Neural cell (in vitro differentiated cells): Measurements from ENCODE around the gene ITPK1. TPM values are rescaled to one million over a fixed set of nuclear protein-coding genes. Genes with fewer than 3 reads are reported as not detected.

Source experiments
- H2AFZ ChIP-seq: fragments of 200-600, 300-800 bp; sonication (generic), shearing (Covaris generic); 2 replicates; pipeline ENCODE4 v1.6.0; 2014; ENCODE audit warnings: low read depth, mild to moderate bottlenecking, antibody characterized with exemption, low read length, moderate library complexity
- H3F3A ChIP-seq: fragments of 200-600 bp; shearing (Covaris generic); 2 replicates; pipeline ENCODE4 v1.6.1; 2016; ENCODE audit warnings: mild to moderate bottlenecking, moderate library complexity, mixed read lengths, antibody characterized with exemption, low read length; ENCODE audit not compliant: insufficient read depth, poor library complexity, severe bottlenecking
- H3K27ac ChIP-seq: fragments of 200-600, 300-800 bp; sonication (generic), shearing (Covaris generic); 2 replicates; pipeline ENCODE4 v1.5.1; 2014; ENCODE audit warnings: mild to moderate bottlenecking, low read length, moderate library complexity
- H3K27me3 ChIP-seq: fragments of 300-800, 200-600 bp; sonication (generic), shearing (Covaris generic); 2 replicates; pipeline ENCODE4 v1.6.0; 2014; ENCODE audit warnings: mild to moderate bottlenecking, low read depth, low read length, moderate library complexity; ENCODE audit not compliant: insufficient read depth
- H3K36me3 ChIP-seq: fragments of 300-800, 200-600 bp; sonication (generic), shearing (Covaris generic); 2 replicates; pipeline ENCODE4 v1.5.1; 2014; ENCODE audit warnings: mild to moderate bottlenecking, antibody characterized with exemption, low read length, moderate library complexity; ENCODE audit not compliant: insufficient read depth
- H3K4me2 ChIP-seq: fragments of 300-800, 200-600 bp; sonication (generic), shearing (Covaris generic); 2 replicates; pipeline ENCODE4 v1.6.0; 2014; ENCODE audit warnings: mild to moderate bottlenecking, low read length
- H3K4me3 ChIP-seq: fragments of 300-800, 200-600 bp; sonication (generic), shearing (Covaris generic); 2 replicates; pipeline ENCODE4 v1.5.1; 2014; ENCODE audit warnings: mild to moderate bottlenecking, low read length, moderate library complexity
- H3K79me2 ChIP-seq: fragments of 200-600 bp; shearing (Covaris generic); replicated peaks from 2 replicates; pipeline ENCODE4 v1.6.0; 2014; ENCODE audit warnings: mild to moderate bottlenecking, low read length, moderate library complexity; ENCODE audit not compliant: insufficient read depth
- H3K9ac ChIP-seq: fragments of 300-800, 200-600 bp; sonication (generic), shearing (Covaris generic); 2 replicates; pipeline ENCODE4 v1.6.1; 2016; ENCODE audit warnings: mild to moderate bottlenecking, low read length, mixed read lengths
- H3K9me2 ChIP-seq: fragments of 200-600 bp; shearing (Covaris generic); 2 replicates; pipeline ENCODE4 v1.6.1; 2016; ENCODE audit warnings: mild to moderate bottlenecking, low read length, mixed read lengths; ENCODE audit not compliant: insufficient read depth
- H3K9me3 ChIP-seq: fragments of 200-600, 300-800 bp; sonication (generic), shearing (Covaris generic); 2 replicates; pipeline ENCODE4 v1.6.1; 2016; ENCODE audit warnings: mild to moderate bottlenecking, mixed run types, low read length, moderate library complexity, mixed read lengths
- H4K20me1 ChIP-seq: fragments of 200-600 bp; shearing (Covaris generic); 2 replicates; pipeline ENCODE4 v1.6.1; 2016; ENCODE audit warnings: mild to moderate bottlenecking, mixed run types; ENCODE audit not compliant: insufficient read depth
- CTCF ChIP-seq: fragments of 450-650 bp; IDR thresholded peaks from 2 replicates; pipeline ENCODE4 v1.5.1; 2014; ENCODE audit warnings: antibody characterized with exemption, mild to moderate bottlenecking, moderate library complexity; ENCODE audit not compliant: poor library complexity, severe bottlenecking
- EP300 ChIP-seq: fragments of 450-650 bp; conservative IDR thresholded peaks from 2 replicates; pipeline ENCODE4 v1.6.1; 2014; ENCODE audit warnings: antibody characterized with exemption, mild to moderate bottlenecking, moderate library complexity; ENCODE audit not compliant: poor library complexity, severe bottlenecking
- EZH2 ChIP-seq: fragments of 200-600, 300-800 bp; shearing (Covaris generic), sonication (generic); IDR thresholded peaks from 2 replicates; pipeline ENCODE4 v1.6.1; 2014; ENCODE audit warnings: antibody characterized with exemption, low read length, borderline replicate concordance, mild to moderate bottlenecking; ENCODE audit not compliant: insufficient read depth, poor library complexity, severe bottlenecking
- MXI1 ChIP-seq: fragments of 450-650 bp; conservative IDR thresholded peaks from 2 replicates; pipeline ENCODE4 v1.6.1; 2014; ENCODE audit warnings: antibody characterized with exemption, mild to moderate bottlenecking; ENCODE audit not compliant: poor library complexity, severe bottlenecking
- POLR2AphosphoS5 ChIP-seq: IDR thresholded peaks from 2 replicates; pipeline ENCODE4 v1.6.1; 2012
- RAD21 ChIP-seq: fragments of 450-650 bp; conservative IDR thresholded peaks from 2 replicates; pipeline ENCODE4 v1.6.1; 2014; ENCODE audit warnings: antibody characterized with exemption, mild to moderate bottlenecking, moderate library complexity
- REST ChIP-seq: IDR thresholded peaks from 2 replicates; pipeline ENCODE4 v1.6.1; 2012; ENCODE audit warnings: borderline replicate concordance
- SMC3 ChIP-seq: fragments of 450-650 bp; conservative IDR thresholded peaks from 2 replicates; pipeline ENCODE4 v1.6.1; 2014; ENCODE audit warnings: antibody characterized with exemption, mild to moderate bottlenecking, moderate library complexity; ENCODE audit not compliant: poor library complexity
- polyA plus RNA-seq: library from polyadenylated mRNA; depleted of rRNA; stranded (reverse); fragments of >200 nt; gene quantifications from 2 replicates; pipeline ENCODE4 v1.2.3, GENCODE V29; 2014

The ITPK1 gene
- polyA plus RNA-seq, 1 donor from 2014 or later = 65.0 TPM

- TF ChIP-seq EZH2 (no peak), CTCF (peak; percentile 24), MXI1 (peak; percentile 26)
- Histone ChIP-seq H3K4me3 (peak overlapping the region; percentile 95), H3K36me3 (no peaks in the 10 kb centered on the region), H3K79me2 (peaks cover 12% of the 10 kb centered on the region), H3K9ac (peak overlapping the region; percentile 79), H4K20me1 (no peaks in the 10 kb centered on the region), H3F3A (no peaks in the 10 kb centered on the region), H3K9me2 (no peaks in the 10 kb centered on the region), H3K4me2 (peak overlapping the region; percentile 77), H3K27me3 (no peaks in the 10 kb centered on the region), H2AFZ (peak overlapping the region; percentile 33), H3K27ac (peak overlapping the region; percentile 59), H3K9me3 (no peaks in the 10 kb centered on the region)
Measured at GRCh38 chr14:93114713-93115068, 1.0 kb downstream of the ITPK1 start.

- no peak overlapping the region for H2AFZ ChIP-seq
- H3K27ac ChIP-seq = peak overlapping the region; percentile 1
- no peaks in the 10 kb centered on the region for H3F3A ChIP-seq
- H3K9me2 ChIP-seq = no peaks in the 10 kb centered on the region
- H3K9ac ChIP-seq = peak overlapping the region; percentile 79
- peak; percentile 5 for TF ChIP-seq MXI1
- no peak for TF ChIP-seq REST
- no peaks in the 10 kb centered on the region for H4K20me1 ChIP-seq
- H3K9me3 ChIP-seq = no peaks in the 10 kb centered on the region
- peaks cover 18% of the 10 kb centered on the region for H3K79me2 ChIP-seq
- peak overlapping the region; percentile 95 for H3K4me3 ChIP-seq
- H3K36me3 ChIP-seq = no peaks in the 10 kb centered on the region
- no peaks in the 10 kb centered on the region for H3K27me3 ChIP-seq
- peak overlapping the region; percentile 77 for H3K4me2 ChIP-seq
Measured at GRCh38 chr14:93114068-93114710, 1.5 kb downstream of the ITPK1 start.

GRCh38 chr14:93113678-93114067 lies 2.1 kb downstream of the ITPK1 start:
- Histone ChIP-seq H3K36me3 (no peaks in the 10 kb centered on the region), H3F3A (no peaks in the 10 kb centered on the region), H3K4me3 (peak overlapping the region; percentile 95), H3K79me2 (peaks cover 19% of the 10 kb centered on the region), H3K9me3 (no peaks in the 10 kb centered on the region), H3K9ac (peak overlapping the region; percentile 79), H4K20me1 (no peaks in the 10 kb centered on the region), H3K9me2 (no peaks in the 10 kb centered on the region), H3K27ac (peak overlapping the region; percentile 1), H3K4me2 (peak overlapping the region; percentile 77), H2AFZ (no peak overlapping the region), H3K27me3 (no peaks in the 10 kb centered on the region)
- no peak for TF ChIP-seq CTCF
- TF ChIP-seq MXI1 = no peak
- TF ChIP-seq RAD21 = no peak
- TF ChIP-seq POLR2AphosphoS5 = no peak
- TF ChIP-seq EP300 = no peak
- no peak for TF ChIP-seq SMC3
